WI38 (cell line): Measurements from ENCODE around the gene CBL.

Experiments used
- H3K4me3 ChIP-seq: 2 replicates; pipeline ENCODE4 v1.5.1; 2011; ENCODE audit warnings: low read depth, mild to moderate bottlenecking, control low read depth, low read length
- CTCF ChIP-seq: IDR thresholded peaks from 2 replicates; pipeline ENCODE4 v1.5.1; 2012; ENCODE audit warnings: low read depth, mild to moderate bottlenecking, control low read depth, low read length

The CBL gene

GRCh38 chr11:119167933-119168332, 38.2 kb upstream of the CBL start:
- H3K4me3 ChIP-seq: no peak overlapping the region

GRCh38 chr11:119168471-119169281, 37.5 kb upstream of the CBL start, which contains the start of gene NLRX1:
NLRX1 (plus strand) TSS chr11:119168725; CDS start chr11:119171404, 2,679 bp downstream.
- peak within 1 kb of the TSS; percentile 66 for H3K4me3 ChIP-seq
- peak; percentile 87 for TF ChIP-seq CTCF

More at GRCh38 chr11:119167933-119168332, 38.2 kb upstream of the CBL start:
- no peak for TF ChIP-seq CTCF

GRCh38 chr11:119169282-119169719, 36.8 kb upstream of the CBL start:
- TF ChIP-seq CTCF: no peak
- peak overlapping the region; percentile 66 for H3K4me3 ChIP-seq

- TF ChIP-seq CTCF: no peak
- H3K4me3 ChIP-seq: no peak overlapping the region
These were observed 33.6 kb upstream of the CBL start for GRCh38 chr11:119172513-119172912.

GRCh38 chr11:119173453-119173852, 32.7 kb upstream of the CBL start:
- no peak for TF ChIP-seq CTCF
- no peak overlapping the region for H3K4me3 ChIP-seq

- no peak overlapping the region for H3K4me3 ChIP-seq
These were observed 30.6 kb upstream of the CBL start for GRCh38 chr11:119175493-119176077.

More at GRCh38 chr11:119175493-119176077, 30.6 kb upstream of the CBL start:
- no peak for TF ChIP-seq CTCF
